Measurements from ENCODE around the gene EDEM1.

EDEM1 gene

DNA sequence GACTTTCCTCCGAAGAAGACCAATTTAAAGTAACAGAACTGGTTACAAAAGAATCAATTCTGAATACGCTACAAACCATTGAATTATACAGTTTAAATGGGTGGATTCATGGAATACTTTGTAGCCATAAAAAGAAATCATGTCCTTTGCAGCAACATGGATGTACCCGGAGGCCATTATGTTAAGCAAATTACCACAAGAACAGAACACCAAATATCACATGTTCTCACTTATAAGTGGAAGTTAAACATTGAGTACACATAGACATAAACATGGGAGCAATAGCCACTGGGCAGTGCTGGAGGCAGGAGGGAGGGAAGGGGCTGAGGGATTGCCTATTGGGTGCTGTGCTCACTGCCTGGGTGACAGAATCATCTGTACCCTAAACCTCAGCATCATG is 61.3 kb downstream of the EDEM1 start:
- TF ChIP-seq, protein P1, sequence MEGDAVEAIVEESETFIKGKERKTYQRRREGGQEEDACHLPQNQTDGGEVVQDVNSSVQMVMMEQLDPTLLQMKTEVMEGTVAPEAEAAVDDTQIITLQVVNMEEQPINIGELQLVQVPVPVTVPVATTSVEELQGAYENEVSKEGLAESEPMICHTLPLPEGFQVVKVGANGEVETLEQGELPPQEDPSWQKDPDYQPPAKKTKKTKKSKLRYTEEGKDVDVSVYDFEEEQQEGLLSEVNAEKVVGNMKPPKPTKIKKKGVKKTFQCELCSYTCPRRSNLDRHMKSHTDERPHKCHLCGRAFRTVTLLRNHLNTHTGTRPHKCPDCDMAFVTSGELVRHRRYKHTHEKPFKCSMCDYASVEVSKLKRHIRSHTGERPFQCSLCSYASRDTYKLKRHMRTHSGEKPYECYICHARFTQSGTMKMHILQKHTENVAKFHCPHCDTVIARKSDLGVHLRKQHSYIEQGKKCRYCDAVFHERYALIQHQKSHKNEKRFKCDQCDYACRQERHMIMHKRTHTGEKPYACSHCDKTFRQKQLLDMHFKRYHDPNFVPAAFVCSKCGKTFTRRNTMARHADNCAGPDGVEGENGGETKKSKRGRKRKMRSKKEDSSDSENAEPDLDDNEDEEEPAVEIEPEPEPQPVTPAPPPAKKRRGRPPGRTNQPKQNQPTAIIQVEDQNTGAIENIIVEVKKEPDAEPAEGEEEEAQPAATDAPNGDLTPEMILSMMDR (conservative IDR thresholded peaks at IDR 0.05; ENCODE audit: low read depth, low read length): no peak
- no peak overlapping the region for H3K9ac ChIP-seq
- no peaks in the 10 kb centered on the region for H3K79me2 ChIP-seq (ENCODE audit: insufficient read depth, low read depth)
- H2AFZ ChIP-seq (ENCODE audit: low read depth): no peak overlapping the region
- no peaks in the 10 kb centered on the region for H3K27me3 ChIP-seq (ENCODE audit: insufficient read depth, low read depth)
- no peaks in the 10 kb centered on the region for H4K20me1 ChIP-seq (ENCODE audit: insufficient read depth)
- no peak overlapping the region for H3K4me3 ChIP-seq (IDR thresholded peaks at IDR 0.05; ENCODE audit: insufficient read depth, low read depth, low read length)
- no peak overlapping the region for H3K27ac ChIP-seq
- H3K36me3 ChIP-seq (ENCODE audit: insufficient read depth): no peaks in the 10 kb centered on the region
- no peaks in the 10 kb centered on the region for H3K4me1 ChIP-seq (ENCODE audit: low read depth, poor library complexity, severe bottlenecking)
- H3K4me2 ChIP-seq: no peak overlapping the region

DNA sequence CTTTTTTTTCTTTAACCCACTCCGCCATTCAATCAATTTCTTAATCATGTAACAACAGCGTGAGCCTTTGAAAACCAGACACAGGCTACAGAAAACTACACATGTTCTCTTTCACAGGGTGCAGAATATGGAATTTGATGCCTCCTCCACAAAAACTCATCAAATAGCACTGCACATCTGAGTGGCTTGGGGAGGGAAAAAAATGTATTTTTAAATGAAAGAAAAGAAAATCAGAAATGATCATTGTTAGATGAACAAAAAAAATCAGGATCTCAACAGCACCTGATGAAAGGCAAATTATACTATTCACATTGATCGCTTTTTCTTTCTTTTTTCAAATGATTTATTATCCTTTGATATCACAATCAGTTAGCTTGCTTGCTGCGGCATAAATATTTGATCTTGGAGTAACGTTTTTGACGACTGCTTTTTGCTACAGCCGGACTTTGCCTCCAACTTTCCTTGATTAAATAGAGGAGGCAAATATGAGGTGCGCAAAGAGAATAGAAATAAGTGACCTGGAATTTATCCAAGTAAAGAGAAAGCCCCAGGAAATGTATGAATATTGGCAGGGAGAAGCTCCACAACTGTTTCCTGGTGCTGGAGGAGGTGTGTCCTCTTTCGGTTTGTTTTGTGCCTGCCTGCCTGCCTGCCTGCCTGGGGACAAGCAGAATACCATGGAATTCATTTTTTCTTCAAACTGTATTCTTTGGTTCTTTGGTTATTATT is 63.1 kb downstream of the EDEM1 start:
- Histone ChIP-seq H3K4me1 (ENCODE audit: low read depth, poor library complexity, severe bottlenecking) (no peaks in the 10 kb centered on the region), H2AFZ (ENCODE audit: low read depth) (no peak overlapping the region), H3K27ac (no peak overlapping the region), H3K79me2 (ENCODE audit: insufficient read depth, low read depth) (no peaks in the 10 kb centered on the region), H3K4me2 (no peak overlapping the region), H3K9ac (no peak overlapping the region), H3K4me3 (IDR thresholded peaks at IDR 0.05; ENCODE audit: insufficient read depth, low read depth, low read length) (no peak overlapping the region), H3K27me3 (ENCODE audit: insufficient read depth, low read depth) (no peaks in the 10 kb centered on the region), H4K20me1 (ENCODE audit: insufficient read depth) (no peaks in the 10 kb centered on the region), H3K36me3 (ENCODE audit: insufficient read depth) (no peaks in the 10 kb centered on the region)
- TF ChIP-seq, protein P1 (conservative IDR thresholded peaks at IDR 0.05; ENCODE audit: low read depth, low read length): no peak

DNA sequence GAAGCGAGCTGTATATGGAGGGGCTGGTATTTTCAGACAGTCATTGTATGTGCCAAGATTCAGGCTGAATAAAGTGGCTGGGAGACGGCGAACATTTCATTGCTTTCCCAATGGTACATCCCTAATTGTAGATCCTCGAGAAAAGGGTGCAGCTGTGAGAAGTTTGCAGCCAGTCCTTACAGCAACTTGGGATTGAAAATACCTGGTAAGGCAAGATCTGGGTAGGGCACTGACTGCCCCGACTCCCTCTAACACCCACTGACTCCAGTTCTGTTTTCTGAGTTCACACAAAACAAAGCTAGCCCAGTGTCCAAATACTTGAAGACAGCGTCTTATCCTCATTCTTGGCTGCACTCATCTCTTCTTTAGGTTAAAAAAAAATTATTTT is 63.7 kb downstream of the EDEM1 start:
- Histone ChIP-seq H3K4me2 (no peak overlapping the region), H3K79me2 (ENCODE audit: insufficient read depth, low read depth) (no peaks in the 10 kb centered on the region), H3K4me3 (IDR thresholded peaks at IDR 0.05; ENCODE audit: insufficient read depth, low read depth, low read length) (no peak overlapping the region), H4K20me1 (ENCODE audit: insufficient read depth) (no peaks in the 10 kb centered on the region), H2AFZ (ENCODE audit: low read depth) (no peak overlapping the region), H3K4me1 (ENCODE audit: low read depth, poor library complexity, severe bottlenecking) (no peaks in the 10 kb centered on the region), H3K27me3 (ENCODE audit: insufficient read depth, low read depth) (no peaks in the 10 kb centered on the region), H3K9ac (no peak overlapping the region), H3K36me3 (ENCODE audit: insufficient read depth) (no peaks in the 10 kb centered on the region), H3K27ac (no peak overlapping the region)
- TF ChIP-seq, protein P1 (conservative IDR thresholded peaks at IDR 0.05; ENCODE audit: low read depth, low read length): no peak

DNA sequence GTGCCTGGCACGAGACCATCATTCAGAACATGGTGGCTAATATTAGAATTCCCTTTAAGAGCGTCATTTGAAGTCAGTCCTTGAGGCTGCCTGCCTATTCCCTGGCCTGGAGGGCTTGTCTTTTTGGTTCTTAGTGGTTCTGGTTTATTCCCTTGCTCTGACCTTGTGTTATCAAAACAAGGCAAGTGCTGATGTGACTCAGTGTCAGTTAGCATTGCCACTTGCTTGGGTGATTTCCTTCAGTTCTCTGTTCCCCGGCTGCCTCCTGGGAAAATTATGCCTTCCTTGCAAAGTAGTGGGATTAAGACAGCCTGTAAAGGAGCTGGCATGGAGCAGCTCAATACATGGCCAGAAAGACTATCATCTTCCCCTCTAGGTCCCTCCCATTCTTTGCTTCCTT is 64.6 kb downstream of the EDEM1 start:
- TF ChIP-seq, protein P1 (conservative IDR thresholded peaks at IDR 0.05; ENCODE audit: low read depth, low read length): no peak
- no peaks in the 10 kb centered on the region for H3K79me2 ChIP-seq (ENCODE audit: insufficient read depth, low read depth)
- H3K9ac ChIP-seq: no peak overlapping the region
- H3K4me3 ChIP-seq (IDR thresholded peaks at IDR 0.05; ENCODE audit: insufficient read depth, low read depth, low read length): no peak overlapping the region
- H3K27me3 ChIP-seq (ENCODE audit: insufficient read depth, low read depth): no peaks in the 10 kb centered on the region
- H3K4me1 ChIP-seq (ENCODE audit: low read depth, poor library complexity, severe bottlenecking): no peaks in the 10 kb centered on the region
- no peak overlapping the region for H3K4me2 ChIP-seq
- no peak overlapping the region for H2AFZ ChIP-seq (ENCODE audit: low read depth)
- H3K27ac ChIP-seq: no peak overlapping the region
- H4K20me1 ChIP-seq (ENCODE audit: insufficient read depth): no peaks in the 10 kb centered on the region
- H3K36me3 ChIP-seq (ENCODE audit: insufficient read depth): no peaks in the 10 kb centered on the region

Measured in KMS-11 (cell line).